HEK293 (cell line): ENCODE results near the gene COL25A1.

Experiments used
- ATF2 ChIP-seq: fragments of 450-650 bp; formaldehyde crosslinking; IDR thresholded peaks from 2 replicates; pipeline ENCODE4 v1.5.1; 2016; ENCODE audit warnings: missing biosample characterization, missing genetic modification characterization, low read depth
- CTCF ChIP-seq: fragments of 450-650 bp; formaldehyde crosslinking; IDR thresholded peaks from 2 replicates; pipeline ENCODE4 v1.5.1; 2016; ENCODE audit warnings: missing biosample characterization, missing genetic modification characterization
- MEIS1 ChIP-seq: sonication (generic); formaldehyde crosslinking; IDR thresholded peaks from 2 replicates; pipeline ENCODE4 v1.8.1; 2022; ENCODE audit warnings: missing genetic modification reagents, mild to moderate bottlenecking, borderline replicate concordance
- SP2 ChIP-seq: fragments of 450-650 bp; formaldehyde crosslinking; IDR thresholded peaks from 2 replicates; pipeline ENCODE4 v1.5.1; 2016; ENCODE audit warnings: missing biosample characterization, missing genetic modification characterization
- ZBTB7A ChIP-seq: fragments of 450-650 bp; formaldehyde crosslinking; IDR thresholded peaks from 2 replicates; pipeline ENCODE4 v1.5.1; 2016; ENCODE audit warnings: low read depth, missing biosample characterization, missing genetic modification characterization
- ZFP3 ChIP-seq: fragments of 450-650 bp; formaldehyde crosslinking; IDR thresholded peaks from 2 replicates; pipeline ENCODE4 v1.5.1; 2016; ENCODE audit warnings: low read depth, missing biosample characterization, missing genetic modification characterization
- ZNF274 ChIP-seq, 2 experiments: fragments of 200-500 bp in 1 of 2; fragments of 450-650 bp in 1 of 2; sonication (Bioruptor generic) in 1 of 2; formaldehyde crosslinking in 1 of 2; IDR thresholded peaks; 2 replicates each; pipeline versions ENCODE4 v1.5.1 to v1.6.1; 2014 to 2016; ENCODE audit warnings: borderline replicate concordance in 1 of 2, inconsistent platforms in 1 of 2, low read length in 1 of 2, missing biosample characterization in 1 of 2, missing genetic modification characterization in 1 of 2
- ZNF768 ChIP-seq: fragments of 450-650 bp; formaldehyde crosslinking; IDR thresholded peaks from 2 replicates; pipeline ENCODE4 v1.5.1; 2018; ENCODE audit warnings: missing biosample characterization, mild to moderate bottlenecking, missing genetic modification characterization
- ZNF777 ChIP-seq: fragments of 450-650 bp; formaldehyde crosslinking; IDR thresholded peaks from 2 replicates; pipeline ENCODE4 v1.5.1; 2017; ENCODE audit warnings: missing biosample characterization, missing genetic modification characterization, borderline replicate concordance
- TF ChIP-seq, protein P1 (sequence below): fragments of 450-650 bp; formaldehyde crosslinking; IDR thresholded peaks from 2 replicates; pipeline ENCODE4 v1.5.1; 2016; ENCODE audit warnings: missing biosample characterization, missing genetic modification characterization

GRCh38 chr4:109275066-109275745 is 27.3 kb downstream of the COL25A1 start:
- TF ChIP-seq CTCF (tag by site-specific recombination): no peak
- no peak for TF ChIP-seq ZNF777 (tag by site-specific recombination)
- no peak for TF ChIP-seq ATF2 (tag by site-specific recombination)
- no peak for TF ChIP-seq SP2 (tag by site-specific recombination)
- TF ChIP-seq ZNF768: no peak
- no peak for TF ChIP-seq ZNF274 (IDR thresholded peaks at IDR 0.05; ENCODE audit: low read length)
- no peak for TF ChIP-seq ZNF274 (tag by site-specific recombination; IDR thresholded peaks at IDR 0.05; ENCODE audit: borderline replicate concordance)
- TF ChIP-seq, protein P1, sequence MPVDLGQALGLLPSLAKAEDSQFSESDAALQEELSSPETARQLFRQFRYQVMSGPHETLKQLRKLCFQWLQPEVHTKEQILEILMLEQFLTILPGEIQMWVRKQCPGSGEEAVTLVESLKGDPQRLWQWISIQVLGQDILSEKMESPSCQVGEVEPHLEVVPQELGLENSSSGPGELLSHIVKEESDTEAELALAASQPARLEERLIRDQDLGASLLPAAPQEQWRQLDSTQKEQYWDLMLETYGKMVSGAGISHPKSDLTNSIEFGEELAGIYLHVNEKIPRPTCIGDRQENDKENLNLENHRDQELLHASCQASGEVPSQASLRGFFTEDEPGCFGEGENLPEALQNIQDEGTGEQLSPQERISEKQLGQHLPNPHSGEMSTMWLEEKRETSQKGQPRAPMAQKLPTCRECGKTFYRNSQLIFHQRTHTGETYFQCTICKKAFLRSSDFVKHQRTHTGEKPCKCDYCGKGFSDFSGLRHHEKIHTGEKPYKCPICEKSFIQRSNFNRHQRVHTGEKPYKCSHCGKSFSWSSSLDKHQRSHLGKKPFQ (tag by site-specific recombination): no peak
- TF ChIP-seq MEIS1 (CRISPR knock-in tag): no peak
- no peak for TF ChIP-seq ZFP3 (tag by site-specific recombination)
- no peak for TF ChIP-seq ZBTB7A (tag by site-specific recombination)
